ENCODE measurements around the gene CD53. TPM values are rescaled to one million over a fixed set of nuclear protein-coding genes. Genes with fewer than 3 reads are reported as not detected.

Gene CD53
- polyA plus RNA-seq, 3 donors: 826 to 1,222 (median 1,107) TPM

DNA sequence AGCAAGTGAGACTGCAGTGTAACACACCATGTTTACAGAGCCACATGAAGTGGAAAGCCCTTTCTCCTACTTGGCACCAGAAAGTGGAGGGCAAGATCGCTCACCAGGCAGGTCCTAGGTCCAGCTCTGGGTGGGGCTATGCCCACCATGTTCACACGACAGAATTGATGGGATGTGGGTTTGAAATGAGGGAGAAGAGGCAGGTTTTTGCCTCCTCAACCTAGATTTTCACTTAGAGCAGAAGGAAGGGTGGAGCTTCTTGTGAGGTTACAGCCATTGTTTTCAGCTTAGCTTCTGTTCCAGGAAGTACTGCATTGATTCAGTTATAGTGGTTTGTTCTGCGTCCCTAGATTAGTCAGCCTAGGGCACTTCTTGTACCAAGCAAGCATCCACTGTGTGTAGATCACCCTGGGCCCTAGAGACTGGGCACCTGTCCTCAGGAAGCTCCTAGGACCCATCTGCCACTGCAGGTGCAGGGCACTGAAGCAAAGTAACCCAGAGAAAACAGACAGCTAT lies 2.3 kb downstream of the CD53 start:
- peak overlapping the region; percentile 90 to 99 for H3K27ac ChIP-seq (ENCODE audit: low read depth in 1 of 2, low read length in 2 of 2)
- H3K9ac ChIP-seq (ENCODE audit: insufficient read depth, low read length, poor library complexity, severe bottlenecking): peak overlapping the region; percentile 93
- Mint-ChIP-seq H3K27me3 (ENCODE audit: low read depth in 3 of 3) (peaks cover 0 to 2% (median 0%) of the 10 kb centered on the region in 3 donors), H3K27ac (peak overlapping the region; percentile 99 to 100 (median 100)), H3K4me1 (peaks cover 72% of the 10 kb centered on the region), H3K9me3 (peaks cover 0 to 2% (median 0%) of the 10 kb centered on the region in 7 donors), H3K4me3 (peak overlapping the region; percentile 94 to 99), H3K36me3 (peaks cover 26 to 33% of the 10 kb centered on the region in 2 donors)
- H3K4me1 ChIP-seq (ENCODE audit: control insufficient read depth in 1 of 2, insufficient read depth in 2 of 2, low read length in 2 of 2): peaks cover 59 to 76% of the 10 kb centered on the region in 2 donors
- H3K27me3 ChIP-seq (ENCODE audit: control insufficient read depth in 2 of 2, insufficient read depth in 2 of 2, low read length in 2 of 2): no peaks in the 10 kb centered on the region
- intact Hi-C loops (cut with micrococcal nuclease): loop anchor here (5.0 to 10.0 kb wide), 3 partner anchors 90 to 327 kb away; partner anchors contain the start of genes DENND2D (in 1 of the 2) and LRIF1 (in 1 of the 2)
- peak overlapping the region; percentile 97 for H3K4me2 ChIP-seq (replicated peaks; ENCODE audit: extremely low read depth, low read length, poor library complexity, severe bottlenecking)
- H3K9me3 ChIP-seq (replicated peaks in 1 of 2; ENCODE audit: control insufficient read depth in 1 of 2, insufficient read depth in 1 of 2, low read length in 2 of 2): no peaks in the 10 kb centered on the region
- peak; percentile 46 to 66 (median 56) for DNase-seq
- H2AFZ ChIP-seq (ENCODE audit: insufficient read depth, low read depth, low read length, poor library complexity, severe bottlenecking): no peak overlapping the region
- TF ChIP-seq CTCF (IDR thresholded peaks at IDR 0.05): no peak
- peaks cover 0 to 17% of the 10 kb centered on the region in 2 donors for H3K36me3 ChIP-seq (replicated peaks in 1 of 2; ENCODE audit: control insufficient read depth in 1 of 2, insufficient read depth in 2 of 2, low read length in 2 of 2)
- peaks cover 68% of the 10 kb centered on the region for H4K20me1 ChIP-seq (ENCODE audit: insufficient read depth, low read length)
- peaks cover 97% of the 10 kb centered on the region for H3K79me2 ChIP-seq (ENCODE audit: insufficient read depth, low read length)
- WGBS (ENCODE audit: insufficient coverage): 0% methylated on average over 1 of the region's 3 CpGs
- H3K4me3 ChIP-seq (replicated peaks in 1 of 3; ENCODE audit: low read depth in 2 of 3, low read length in 3 of 3): peak overlapping the region; percentile 80 to 100 (median 98)

- peak overlapping the region in 1 of 2 donors; percentile 33 for H3K27ac ChIP-seq (ENCODE audit: low read depth in 1 of 2, low read length in 2 of 2)
- H2AFZ ChIP-seq (ENCODE audit: insufficient read depth, low read depth, low read length, poor library complexity, severe bottlenecking): no peak overlapping the region
- H3K4me2 ChIP-seq (replicated peaks; ENCODE audit: extremely low read depth, low read length, poor library complexity, severe bottlenecking): peak overlapping the region; percentile 97
- H3K9me3 ChIP-seq (replicated peaks in 1 of 2; ENCODE audit: control insufficient read depth in 1 of 2, insufficient read depth in 1 of 2, low read length in 2 of 2): no peaks in the 10 kb centered on the region
- WGBS (ENCODE audit: insufficient coverage): no CpG with 5 or more reads among the region's 1 CpG
- peaks cover 57 to 80% of the 10 kb centered on the region in 2 donors for H3K4me1 ChIP-seq (ENCODE audit: control insufficient read depth in 1 of 2, insufficient read depth in 2 of 2, low read length in 2 of 2)
- intact Hi-C loops (cut with micrococcal nuclease): loop anchor here (5.0 to 10.0 kb wide), 3 partner anchors 88 to 325 kb away; partner anchors contain the start of genes DENND2D (in 1 of the 2) and LRIF1 (in 1 of the 2)
- Mint-ChIP-seq H3K36me3 (peaks cover 35 to 44% of the 10 kb centered on the region in 2 donors), H3K27me3 (ENCODE audit: low read depth in 3 of 3) (peaks cover 0 to 3% (median 0%) of the 10 kb centered on the region in 3 donors), H3K4me3 (peak overlapping the region; percentile 64 to 83), H3K4me1 (peaks cover 73% of the 10 kb centered on the region), H3K27ac (peak overlapping the region; percentile 44 to 81 (median 73)), H3K9me3 (peaks cover 0 to 2% (median 0%) of the 10 kb centered on the region in 7 donors)
- no peaks in the 10 kb centered on the region for H3K27me3 ChIP-seq (ENCODE audit: control insufficient read depth in 2 of 2, insufficient read depth in 2 of 2, low read length in 2 of 2)
- H4K20me1 ChIP-seq (ENCODE audit: insufficient read depth, low read length): peaks cover 84% of the 10 kb centered on the region
- H3K4me3 ChIP-seq (replicated peaks in 1 of 3; ENCODE audit: low read depth in 2 of 3, low read length in 3 of 3): peak overlapping the region in 2 of 3 experiments; percentile 11 to 98
- peaks cover 2 to 26% of the 10 kb centered on the region in 2 donors for H3K36me3 ChIP-seq (replicated peaks in 1 of 2; ENCODE audit: control insufficient read depth in 1 of 2, insufficient read depth in 2 of 2, low read length in 2 of 2)
- no peak for TF ChIP-seq CTCF (IDR thresholded peaks at IDR 0.05)
- H3K9ac ChIP-seq (ENCODE audit: insufficient read depth, low read length, poor library complexity, severe bottlenecking): no peak overlapping the region
- peak in 2 of 3 donors; percentile 26 to 60 for DNase-seq
- peaks cover 97% of the 10 kb centered on the region for H3K79me2 ChIP-seq (ENCODE audit: insufficient read depth, low read length)
These were observed 3.9 kb downstream of the CD53 start for GRCh38 chr1:110876748-110877341.
